ENCODE results near the gene LIG4.
"Not testable (repeated sequence)": the region's sequence is repeated elsewhere in the genome, so short reads cannot be mapped to it uniquely, and the experiment has no call there.

The LIG4 gene

DNA sequence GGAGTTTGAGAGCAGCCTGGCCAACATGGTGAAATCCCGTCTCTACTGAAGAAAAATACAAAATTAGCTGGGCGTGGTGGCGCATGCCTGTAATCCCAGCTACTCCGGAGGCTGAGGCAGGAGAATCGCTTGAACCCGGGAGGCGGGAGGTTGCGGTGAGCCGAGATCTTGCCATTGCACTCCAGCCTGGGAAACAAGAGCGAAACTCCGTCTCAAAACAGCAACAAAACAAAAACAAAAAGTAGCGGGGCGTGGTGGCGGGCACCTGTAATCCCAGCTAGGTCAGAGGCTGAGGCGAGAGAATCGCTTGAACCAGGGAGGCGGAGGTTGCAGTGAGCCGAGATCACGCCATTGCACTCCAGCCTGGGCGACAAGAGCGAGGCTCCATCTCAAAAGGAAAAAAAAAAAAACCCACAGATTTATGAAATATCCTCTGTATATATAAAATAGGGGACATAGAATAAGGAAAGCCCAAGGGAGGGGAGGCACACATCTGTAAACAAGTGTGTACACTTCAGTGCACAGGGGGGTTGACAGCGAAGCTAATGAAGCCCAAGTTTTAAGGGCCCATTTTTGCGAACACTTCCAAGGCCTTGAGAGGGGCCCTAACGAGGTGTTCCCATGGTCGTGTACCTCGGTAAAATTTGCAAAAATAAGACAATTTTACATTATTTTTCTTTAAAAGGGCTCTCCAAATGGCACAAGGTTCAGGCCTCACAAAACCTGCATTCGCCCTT lies 2.1 kb upstream of the LIG4 start:
- H3K4me3 ChIP-seq (ENCODE audit: low read depth, low read length): peak overlapping the region; percentile 95
- H3K4me1 ChIP-seq (ENCODE audit: control insufficient read depth, insufficient read depth, low read length): not testable (repeated sequence)

DNA sequence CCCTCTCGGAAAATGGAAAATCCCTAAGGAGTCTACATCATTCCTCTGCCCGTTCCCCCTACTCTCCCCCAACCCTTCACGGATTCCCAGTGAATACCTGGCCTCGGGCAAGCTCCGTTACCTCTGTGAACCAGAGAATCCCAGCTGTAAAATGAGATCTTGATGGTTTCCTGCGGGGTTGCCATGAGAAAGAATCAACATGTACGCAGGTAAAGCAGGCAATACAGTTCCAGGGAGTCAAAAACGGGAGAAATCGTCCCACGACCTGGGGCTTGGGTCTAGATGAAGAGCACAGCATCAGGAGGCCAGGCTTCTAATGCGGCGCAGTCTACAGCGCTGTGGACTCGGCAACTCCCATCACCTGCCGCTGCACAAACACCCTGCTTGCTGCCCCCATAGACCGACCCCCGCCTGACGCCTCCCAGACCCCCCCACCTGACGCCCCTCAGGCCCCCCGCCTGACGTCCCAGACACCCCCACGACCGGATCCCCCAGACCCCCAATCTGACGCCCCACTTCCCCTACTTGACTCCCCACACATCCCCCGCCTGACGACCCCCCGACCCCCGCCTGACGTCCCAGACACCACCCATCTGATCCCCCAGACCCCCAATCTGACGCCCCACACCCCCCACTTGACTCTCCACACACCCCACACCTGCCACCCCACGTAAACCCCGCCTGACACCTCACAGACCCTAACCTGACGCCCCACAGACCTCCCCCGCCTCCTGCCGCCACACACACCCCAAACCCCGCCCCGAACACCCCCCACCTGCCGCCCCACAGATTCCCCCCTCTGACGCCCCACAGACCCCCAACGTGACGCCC lies 680 bp downstream of the LIG4 start:
- H3K9ac ChIP-seq (ENCODE audit: low read depth, low read length): peak overlapping the region; percentile 24

More for the DNA sequence above, 2.1 kb upstream of the LIG4 start:
- H3K9me3 ChIP-seq (ENCODE audit: control insufficient read depth, insufficient read depth, low read length); H3K36me3 ChIP-seq (ENCODE audit: control insufficient read depth, insufficient read depth, low read length); H3K27me3 ChIP-seq (ENCODE audit: control insufficient read depth, insufficient read depth, low read length): not testable (repeated sequence)
- peak overlapping the region; percentile 94 for H3K9ac ChIP-seq (ENCODE audit: low read depth, low read length)

DNA sequence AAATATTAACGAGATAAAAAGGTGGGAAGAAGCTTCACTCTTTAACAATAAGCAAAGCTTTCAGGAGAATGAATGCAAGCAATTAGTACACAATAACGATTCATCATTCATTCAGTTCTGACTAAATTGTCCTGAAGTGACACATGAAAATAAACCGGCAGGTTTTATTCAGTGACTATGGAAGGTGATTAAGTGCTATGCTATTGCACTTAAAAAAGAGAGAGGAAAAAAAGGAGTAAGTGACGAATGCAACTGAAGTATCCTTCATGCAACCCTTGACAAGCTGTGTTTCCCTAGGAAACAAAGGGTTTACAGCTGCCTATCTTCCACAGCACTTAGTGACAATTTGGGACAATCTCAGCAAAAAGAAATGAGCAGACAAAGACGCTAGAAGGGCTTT lies 1.4 kb downstream of the LIG4 start:
- Histone ChIP-seq H3K36me3 (ENCODE audit: control insufficient read depth, insufficient read depth, low read length) (no peaks in the 10 kb centered on the region), H3K9ac (ENCODE audit: low read depth, low read length) (no peak overlapping the region), H3K27me3 (ENCODE audit: control insufficient read depth, insufficient read depth, low read length) (no peaks in the 10 kb centered on the region), H3K9me3 (ENCODE audit: control insufficient read depth, insufficient read depth, low read length) (no peaks in the 10 kb centered on the region), H3K4me1 (ENCODE audit: control insufficient read depth, insufficient read depth, low read length) (peaks cover 2% of the 10 kb centered on the region), H3K4me3 (ENCODE audit: low read depth, low read length) (peak overlapping the region; percentile 92)

More for the DNA sequence above, 680 bp downstream of the LIG4 start:
- peak overlapping the region; percentile 92 for H3K4me3 ChIP-seq (ENCODE audit: low read depth, low read length)
- no peaks in the 10 kb centered on the region for H3K27me3 ChIP-seq (ENCODE audit: control insufficient read depth, insufficient read depth, low read length)
- H3K4me1 ChIP-seq (ENCODE audit: control insufficient read depth, insufficient read depth, low read length): peaks cover 3% of the 10 kb centered on the region
- H3K9me3 ChIP-seq (ENCODE audit: control insufficient read depth, insufficient read depth, low read length): no peaks in the 10 kb centered on the region
- H3K36me3 ChIP-seq (ENCODE audit: control insufficient read depth, insufficient read depth, low read length): no peaks in the 10 kb centered on the region

DNA sequence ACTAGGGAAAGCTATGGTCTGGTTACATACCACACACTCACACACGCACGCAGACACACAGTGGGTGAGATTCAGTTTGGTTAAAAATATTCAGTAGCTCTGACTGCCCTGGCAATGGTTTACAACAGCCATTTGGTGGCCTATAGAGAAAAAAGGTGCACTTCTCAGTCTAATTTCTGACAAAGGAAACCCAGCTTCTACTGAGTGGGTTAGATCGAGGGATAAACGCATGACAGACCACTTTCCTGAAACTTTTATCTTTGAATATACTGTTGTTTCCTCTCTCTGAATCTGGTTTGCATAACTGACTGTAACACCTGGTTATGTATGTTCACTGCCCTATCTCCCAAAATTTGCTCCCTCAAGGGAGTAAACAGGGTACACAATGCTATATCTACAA lies 2.5 kb downstream of the LIG4 start:
- Histone ChIP-seq H3K4me1 (ENCODE audit: control insufficient read depth, insufficient read depth, low read length) (peaks cover 2% of the 10 kb centered on the region), H3K9ac (ENCODE audit: low read depth, low read length) (no peak overlapping the region), H3K9me3 (ENCODE audit: control insufficient read depth, insufficient read depth, low read length) (no peaks in the 10 kb centered on the region), H3K27me3 (ENCODE audit: control insufficient read depth, insufficient read depth, low read length) (no peaks in the 10 kb centered on the region), H3K36me3 (ENCODE audit: control insufficient read depth, insufficient read depth, low read length) (no peaks in the 10 kb centered on the region), H3K4me3 (ENCODE audit: low read depth, low read length) (no peak overlapping the region)

DNA sequence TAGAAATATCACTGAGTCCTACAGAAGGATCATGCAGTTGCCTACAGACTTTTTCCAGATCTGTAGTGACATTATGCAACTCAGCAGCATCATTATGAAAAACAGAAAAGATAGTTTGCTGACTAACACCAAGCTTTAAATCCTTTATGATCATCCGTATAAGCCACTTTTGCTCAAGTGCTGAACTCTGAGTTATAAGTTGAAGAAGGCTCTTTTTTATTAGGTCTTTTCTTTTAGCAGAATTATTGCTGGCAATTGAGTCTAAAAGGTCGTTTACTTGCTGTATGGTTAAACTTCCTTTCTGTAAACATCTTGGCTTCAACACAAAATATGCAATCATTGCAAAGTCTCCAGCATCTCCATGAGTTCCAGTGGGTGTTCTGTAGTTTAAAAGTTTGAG lies 4.8 kb downstream of the LIG4 start:
- peaks cover 2% of the 10 kb centered on the region for H3K4me1 ChIP-seq (ENCODE audit: control insufficient read depth, insufficient read depth, low read length)
- no peak overlapping the region for H3K4me3 ChIP-seq (ENCODE audit: low read depth, low read length)
- H3K36me3 ChIP-seq (ENCODE audit: control insufficient read depth, insufficient read depth, low read length): no peaks in the 10 kb centered on the region
- no peaks in the 10 kb centered on the region for H3K27me3 ChIP-seq (ENCODE audit: control insufficient read depth, insufficient read depth, low read length)
- H3K9ac ChIP-seq (ENCODE audit: low read depth, low read length): no peak overlapping the region
- H3K9me3 ChIP-seq (ENCODE audit: control insufficient read depth, insufficient read depth, low read length): no peaks in the 10 kb centered on the region

DNA sequence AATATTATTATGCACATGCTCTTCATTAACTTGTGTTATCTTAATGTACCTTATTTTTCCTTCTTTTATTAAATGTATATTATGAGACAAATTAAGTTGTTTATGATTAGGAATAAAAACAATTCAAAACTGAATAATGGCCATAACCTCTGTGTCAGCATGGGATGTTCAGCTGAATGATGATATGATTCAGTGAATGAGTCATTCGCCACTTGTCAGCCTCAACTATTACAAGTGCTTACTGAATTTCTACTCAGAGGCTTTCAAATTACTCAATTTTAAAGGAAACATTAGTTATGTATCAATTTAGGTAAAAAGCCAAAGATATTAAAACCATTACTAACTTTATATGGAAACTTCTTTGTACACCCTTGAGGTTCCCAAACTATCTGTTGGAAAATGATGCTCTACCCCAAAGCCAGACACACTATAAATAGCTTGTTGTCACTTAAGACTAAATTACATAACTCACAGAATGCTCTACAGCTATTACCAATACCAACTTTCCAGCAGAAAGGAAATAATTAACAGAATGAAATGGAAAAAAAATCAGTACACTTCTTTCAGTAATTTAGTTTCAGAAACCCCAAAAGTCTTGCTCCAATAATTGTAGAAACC lies 14.4 kb downstream of the LIG4 start:
- Histone ChIP-seq H3K9ac (ENCODE audit: low read depth, low read length) (no peak overlapping the region), H3K36me3 (ENCODE audit: control insufficient read depth, insufficient read depth, low read length) (no peaks in the 10 kb centered on the region), H3K27me3 (ENCODE audit: control insufficient read depth, insufficient read depth, low read length) (no peaks in the 10 kb centered on the region), H3K4me3 (ENCODE audit: low read depth, low read length) (no peak overlapping the region), H3K4me1 (ENCODE audit: control insufficient read depth, insufficient read depth, low read length) (no peaks in the 10 kb centered on the region), H3K9me3 (ENCODE audit: control insufficient read depth, insufficient read depth, low read length) (no peaks in the 10 kb centered on the region)

DNA sequence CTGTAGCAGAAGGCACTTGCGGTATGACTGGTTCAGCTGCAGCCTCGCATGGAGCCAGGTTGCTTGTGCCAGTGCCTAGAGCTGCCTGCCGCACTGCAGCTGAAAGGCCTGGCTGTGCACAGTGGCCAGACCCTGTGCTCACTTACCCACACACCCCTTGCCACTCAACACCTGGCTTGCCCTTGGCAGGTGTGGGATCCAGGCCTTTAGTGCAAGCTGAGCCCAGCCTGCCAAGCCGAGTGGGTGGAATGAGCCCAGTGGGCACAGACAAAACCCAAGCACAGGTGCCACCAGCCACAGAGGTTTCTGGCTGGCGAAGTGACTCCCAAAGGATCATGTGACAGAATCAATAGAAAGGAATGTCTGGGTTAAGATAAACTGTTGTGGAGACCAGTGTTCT lies 19.5 kb downstream of the LIG4 start:
- Histone ChIP-seq H3K4me1 (ENCODE audit: control insufficient read depth, insufficient read depth, low read length) (no peaks in the 10 kb centered on the region), H3K27me3 (ENCODE audit: control insufficient read depth, insufficient read depth, low read length) (no peaks in the 10 kb centered on the region)

DNA sequence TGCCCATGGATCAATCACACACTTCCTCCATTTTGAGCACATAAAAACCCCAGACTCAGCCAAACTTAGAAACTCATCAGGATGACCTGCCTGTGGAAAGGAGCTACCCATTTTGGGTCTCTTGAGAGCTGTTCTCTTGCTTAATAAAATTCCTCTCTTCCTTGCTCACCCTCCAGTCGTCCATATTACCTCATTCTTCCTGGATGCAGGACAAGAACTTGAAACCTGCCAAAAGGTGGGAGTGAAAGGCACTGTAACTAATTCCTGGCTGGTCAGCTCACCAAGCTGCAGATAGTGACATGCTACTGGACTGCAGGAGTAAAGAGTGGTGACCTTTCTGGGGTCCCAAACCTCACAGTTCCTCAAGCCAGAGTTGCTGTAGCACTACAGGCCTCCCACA lies 20.2 kb downstream of the LIG4 start:
- Histone ChIP-seq H3K27me3 (ENCODE audit: control insufficient read depth, insufficient read depth, low read length) (no peaks in the 10 kb centered on the region), H3K4me1 (ENCODE audit: control insufficient read depth, insufficient read depth, low read length) (no peaks in the 10 kb centered on the region), H3K36me3 (ENCODE audit: control insufficient read depth, insufficient read depth, low read length) (no peaks in the 10 kb centered on the region), H3K9ac (ENCODE audit: low read depth, low read length) (no peak overlapping the region), H3K9me3 (ENCODE audit: control insufficient read depth, insufficient read depth, low read length) (no peaks in the 10 kb centered on the region), H3K4me3 (ENCODE audit: low read depth, low read length) (no peak overlapping the region)

More for the DNA sequence above, 19.5 kb downstream of the LIG4 start:
- no peaks in the 10 kb centered on the region for H3K36me3 ChIP-seq (ENCODE audit: control insufficient read depth, insufficient read depth, low read length)
- H3K9me3 ChIP-seq (ENCODE audit: control insufficient read depth, insufficient read depth, low read length): no peaks in the 10 kb centered on the region
- H3K4me3 ChIP-seq (ENCODE audit: low read depth, low read length): no peak overlapping the region
- no peak overlapping the region for H3K9ac ChIP-seq (ENCODE audit: low read depth, low read length)

DNA sequence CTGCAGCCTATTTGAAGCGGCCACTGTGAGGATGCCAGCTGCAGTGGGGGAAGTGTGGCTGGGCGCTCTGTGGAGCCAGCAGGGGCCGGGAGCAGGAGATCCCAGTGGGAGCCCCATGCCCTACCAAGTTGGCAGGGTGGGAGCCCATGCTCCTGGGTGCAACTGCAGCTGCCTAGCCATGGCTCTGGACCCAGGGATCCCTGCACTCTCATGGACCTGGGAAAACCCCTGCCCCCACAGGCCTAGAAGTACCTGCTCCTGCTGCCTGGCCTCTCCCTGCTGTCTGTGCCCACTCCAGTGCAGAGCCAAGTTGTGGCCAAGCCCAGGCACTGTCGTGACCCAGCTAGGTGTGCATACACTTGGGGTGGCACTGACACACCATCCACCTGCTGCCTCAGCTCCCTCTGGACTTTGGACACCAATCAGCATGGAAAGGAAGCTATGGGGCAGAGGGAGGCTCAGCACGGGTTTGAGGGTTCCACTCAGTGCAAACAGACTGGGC lies 20.9 kb downstream of the LIG4 start:
- Histone ChIP-seq H3K4me3 (ENCODE audit: low read depth, low read length) (no peak overlapping the region), H3K9me3 (ENCODE audit: control insufficient read depth, insufficient read depth, low read length) (no peaks in the 10 kb centered on the region), H3K9ac (ENCODE audit: low read depth, low read length) (no peak overlapping the region), H3K27me3 (ENCODE audit: control insufficient read depth, insufficient read depth, low read length) (no peaks in the 10 kb centered on the region), H3K36me3 (ENCODE audit: control insufficient read depth, insufficient read depth, low read length) (no peaks in the 10 kb centered on the region), H3K4me1 (ENCODE audit: control insufficient read depth, insufficient read depth, low read length) (no peaks in the 10 kb centered on the region)

DNA sequence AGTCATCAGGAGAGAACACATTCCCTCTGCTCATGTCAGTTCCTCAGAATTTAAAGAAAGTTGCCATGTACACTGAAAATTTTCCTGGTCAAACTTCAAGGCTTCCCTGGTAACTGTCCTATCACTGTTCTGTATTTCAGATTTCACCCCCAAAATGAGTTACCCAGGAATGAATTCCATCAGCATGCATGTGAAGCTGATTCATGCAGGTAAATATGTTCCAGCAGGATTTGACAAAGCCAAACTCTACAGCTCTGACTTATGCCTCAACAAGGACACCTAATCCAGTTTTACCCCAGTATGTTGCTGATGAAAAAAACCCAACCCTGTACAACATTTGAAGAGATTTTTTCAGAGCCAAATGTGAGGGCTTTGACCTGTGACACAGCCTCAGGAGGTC lies 21.5 kb downstream of the LIG4 start:
- Histone ChIP-seq H3K4me1 (ENCODE audit: control insufficient read depth, insufficient read depth, low read length) (no peaks in the 10 kb centered on the region), H3K9me3 (ENCODE audit: control insufficient read depth, insufficient read depth, low read length) (no peaks in the 10 kb centered on the region), H3K27me3 (ENCODE audit: control insufficient read depth, insufficient read depth, low read length) (no peaks in the 10 kb centered on the region), H3K36me3 (ENCODE audit: control insufficient read depth, insufficient read depth, low read length) (no peaks in the 10 kb centered on the region), H3K4me3 (ENCODE audit: low read depth, low read length) (no peak overlapping the region), H3K9ac (ENCODE audit: low read depth, low read length) (no peak overlapping the region)

DNA sequence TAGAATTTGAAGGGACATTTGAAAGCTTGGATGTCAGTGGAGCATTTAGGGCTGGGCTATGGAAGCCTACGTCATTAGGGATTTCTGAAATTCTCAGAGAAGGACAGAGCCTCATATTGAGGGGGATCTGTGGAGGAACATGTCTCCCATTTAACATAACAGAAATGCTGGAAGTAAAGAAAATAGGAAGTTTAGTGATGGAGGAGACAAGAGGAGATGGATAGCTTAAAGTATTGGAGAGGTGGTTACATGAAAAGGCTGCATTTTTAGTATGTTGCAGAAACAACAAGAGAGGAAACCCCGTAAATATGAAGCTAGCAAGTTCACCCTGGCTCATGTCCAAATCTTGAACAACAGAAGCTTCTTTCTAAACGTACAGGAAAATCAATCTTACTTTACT lies 24.4 kb downstream of the LIG4 start:
- H3K4me3 ChIP-seq (ENCODE audit: low read depth, low read length): no peak overlapping the region
- H3K9ac ChIP-seq (ENCODE audit: low read depth, low read length): no peak overlapping the region
- no peaks in the 10 kb centered on the region for H3K9me3 ChIP-seq (ENCODE audit: control insufficient read depth, insufficient read depth, low read length)
- no peaks in the 10 kb centered on the region for H3K36me3 ChIP-seq (ENCODE audit: control insufficient read depth, insufficient read depth, low read length)
- H3K27me3 ChIP-seq (ENCODE audit: control insufficient read depth, insufficient read depth, low read length): no peaks in the 10 kb centered on the region
- H3K4me1 ChIP-seq (ENCODE audit: control insufficient read depth, insufficient read depth, low read length): no peaks in the 10 kb centered on the region
